ENCODE measurements around the gene SEMA3C. TPM values are rescaled to one million over a fixed set of nuclear protein-coding genes. Genes with fewer than 3 reads are reported as not detected.
A peak's percentile ranks its signal among the peaks of the same experiment; 100 is the strongest.

SEMA3C gene
- total RNA-seq, 1 donor from 2014 or later = 37.2 TPM

GRCh38 chr7:80890426-80891258 lies 28.2 kb downstream of the SEMA3C start:
- Histone ChIP-seq H3K27me3 (no peaks in the 10 kb centered on the region), H3K36me3 (no peaks in the 10 kb centered on the region), H3K4me1 (peaks cover 6% of the 10 kb centered on the region), H3K4me3 (no peak overlapping the region), H3K9me3 (no peaks in the 10 kb centered on the region), H3K27ac (peak overlapping the region; percentile 7)
- intact Hi-C loops (cut with DNase I) = no loop called here
- ATAC-seq (no peak), DNase-seq (no peak)
- TF ChIP-seq, protein P1, sequence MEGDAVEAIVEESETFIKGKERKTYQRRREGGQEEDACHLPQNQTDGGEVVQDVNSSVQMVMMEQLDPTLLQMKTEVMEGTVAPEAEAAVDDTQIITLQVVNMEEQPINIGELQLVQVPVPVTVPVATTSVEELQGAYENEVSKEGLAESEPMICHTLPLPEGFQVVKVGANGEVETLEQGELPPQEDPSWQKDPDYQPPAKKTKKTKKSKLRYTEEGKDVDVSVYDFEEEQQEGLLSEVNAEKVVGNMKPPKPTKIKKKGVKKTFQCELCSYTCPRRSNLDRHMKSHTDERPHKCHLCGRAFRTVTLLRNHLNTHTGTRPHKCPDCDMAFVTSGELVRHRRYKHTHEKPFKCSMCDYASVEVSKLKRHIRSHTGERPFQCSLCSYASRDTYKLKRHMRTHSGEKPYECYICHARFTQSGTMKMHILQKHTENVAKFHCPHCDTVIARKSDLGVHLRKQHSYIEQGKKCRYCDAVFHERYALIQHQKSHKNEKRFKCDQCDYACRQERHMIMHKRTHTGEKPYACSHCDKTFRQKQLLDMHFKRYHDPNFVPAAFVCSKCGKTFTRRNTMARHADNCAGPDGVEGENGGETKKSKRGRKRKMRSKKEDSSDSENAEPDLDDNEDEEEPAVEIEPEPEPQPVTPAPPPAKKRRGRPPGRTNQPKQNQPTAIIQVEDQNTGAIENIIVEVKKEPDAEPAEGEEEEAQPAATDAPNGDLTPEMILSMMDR (IDR thresholded peaks at IDR 0.05) = no peak

- intact Hi-C loops (cut with DNase I) = no loop called here
- TF ChIP-seq, protein P1 (IDR thresholded peaks at IDR 0.05) = no peak
- ATAC-seq = no peak
- H3K36me3 ChIP-seq = no peaks in the 10 kb centered on the region
- no peak overlapping the region for H3K27ac ChIP-seq
- no peaks in the 10 kb centered on the region for H3K9me3 ChIP-seq
- H3K4me1 ChIP-seq = peaks cover 6% of the 10 kb centered on the region
- no peak overlapping the region for H3K4me3 ChIP-seq
- H3K27me3 ChIP-seq = no peaks in the 10 kb centered on the region
- no peak for DNase-seq
These were observed 29.3 kb downstream of the SEMA3C start for GRCh38 chr7:80889525-80889924.

DNA sequence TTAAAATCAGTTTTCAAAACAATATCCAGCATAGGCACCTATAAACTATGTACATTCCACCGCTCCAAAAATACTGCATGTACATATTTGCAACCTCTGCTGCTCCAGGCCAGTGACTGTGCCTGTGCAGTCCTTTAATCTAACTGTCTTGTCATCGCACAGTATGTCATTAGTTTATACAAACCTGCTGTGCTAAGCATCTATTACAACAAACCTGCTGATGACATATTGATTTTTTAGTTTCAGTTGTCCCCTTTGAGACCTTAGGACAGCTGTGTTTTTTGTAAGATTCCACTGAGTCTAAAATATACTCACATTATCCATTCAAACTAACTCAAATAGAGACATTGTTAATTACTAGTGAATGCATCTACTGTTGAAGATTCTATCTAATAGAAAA lies 33.1 kb downstream of the SEMA3C start:
- intact Hi-C loops (cut with DNase I) = no loop called here
- Histone ChIP-seq H3K9me3 (no peaks in the 10 kb centered on the region), H3K27me3 (no peaks in the 10 kb centered on the region), H3K4me1 (peaks cover 2% of the 10 kb centered on the region), H3K27ac (no peak overlapping the region), H3K4me3 (no peak overlapping the region), H3K36me3 (no peaks in the 10 kb centered on the region)
- ATAC-seq = no peak
- no peak for DNase-seq
- TF ChIP-seq, protein P1 (IDR thresholded peaks at IDR 0.05) = no peak

DNA sequence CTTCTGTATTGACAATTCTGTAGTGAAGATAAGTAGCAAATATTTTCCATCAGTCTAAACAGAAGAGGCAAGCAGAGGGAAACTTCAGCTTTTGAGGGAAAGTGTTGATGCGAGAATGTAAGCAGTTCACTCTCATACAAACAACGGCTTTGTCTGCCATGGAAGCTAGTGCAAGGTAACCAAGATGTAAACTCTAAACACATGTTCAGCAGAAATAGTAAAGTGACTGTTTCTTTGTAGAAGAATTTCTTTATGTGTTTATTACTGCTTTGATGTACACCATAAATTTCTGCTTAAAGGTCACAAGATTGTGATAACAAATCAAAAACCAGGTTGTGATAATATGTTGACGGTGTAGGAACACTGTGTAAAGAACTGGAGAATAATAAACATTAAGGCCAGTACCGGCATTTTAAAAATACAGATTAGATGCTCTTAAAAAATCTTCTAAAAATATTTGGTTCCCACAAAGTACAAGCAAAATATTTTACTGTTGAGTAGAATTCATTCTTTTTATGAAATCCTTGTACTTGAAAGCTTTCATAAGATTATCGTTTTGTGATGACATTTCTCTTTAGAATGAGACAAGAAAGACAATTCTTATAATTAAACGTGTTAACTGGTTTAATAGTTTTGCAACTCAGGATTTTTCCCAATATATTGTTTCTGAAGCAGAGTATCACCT lies 34.2 kb downstream of the SEMA3C start:
- no peaks in the 10 kb centered on the region for H3K36me3 ChIP-seq
- no peak overlapping the region for H3K27ac ChIP-seq
- TF ChIP-seq, protein P1 (IDR thresholded peaks at IDR 0.05) = no peak
- no peak for DNase-seq
- no peak for ATAC-seq
- H3K9me3 ChIP-seq = no peaks in the 10 kb centered on the region
- H3K27me3 ChIP-seq = no peaks in the 10 kb centered on the region
- intact Hi-C loops (cut with DNase I) = no loop called here
- no peak overlapping the region for H3K4me3 ChIP-seq
- no peaks in the 10 kb centered on the region for H3K4me1 ChIP-seq

DNA sequence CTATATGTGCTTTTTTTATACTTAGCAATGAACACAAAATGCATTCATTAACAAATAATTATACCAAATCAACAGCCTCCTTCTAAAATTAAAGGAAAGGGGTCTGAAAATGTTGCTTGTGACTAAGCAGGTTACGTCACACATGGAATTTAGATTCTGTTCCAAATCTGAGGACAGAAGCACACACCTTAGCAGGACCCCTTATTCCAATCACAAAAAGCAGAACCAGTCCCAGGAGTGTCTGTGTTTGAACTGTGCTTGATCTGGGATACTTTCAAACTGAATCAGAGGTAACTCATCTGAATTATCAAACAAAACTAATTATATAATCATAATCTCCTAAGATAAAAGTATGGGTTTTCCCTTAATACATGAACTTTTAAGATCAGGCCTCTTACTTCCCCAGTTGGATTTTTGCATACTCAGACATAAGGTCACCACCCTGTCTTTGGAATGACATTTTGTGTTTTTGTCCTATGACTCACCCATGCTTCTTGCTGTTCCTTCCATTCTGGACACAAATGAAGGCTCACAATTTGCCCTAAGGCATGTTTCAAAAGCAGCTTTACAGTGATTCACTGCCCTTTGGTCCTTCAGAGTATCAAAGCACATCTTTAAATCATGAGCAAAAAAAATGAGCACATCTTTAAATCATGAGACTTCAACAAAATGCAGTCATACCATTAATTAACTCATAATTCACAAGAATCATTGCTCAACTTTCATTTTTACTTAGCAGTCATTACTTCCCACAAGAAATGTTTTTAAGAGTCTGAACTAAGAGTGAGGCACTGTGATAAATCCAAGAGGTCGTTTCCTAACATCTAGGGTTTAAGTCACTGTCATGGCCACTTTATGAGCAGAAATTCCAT lies 35.5 kb downstream of the SEMA3C start:
- ATAC-seq (peak; percentile 92), DNase-seq (no peak)
- Histone ChIP-seq H3K4me1 (no peaks in the 10 kb centered on the region), H3K27ac (peak overlapping the region; percentile 33), H3K9me3 (no peaks in the 10 kb centered on the region), H3K36me3 (no peaks in the 10 kb centered on the region), H3K4me3 (no peak overlapping the region), H3K27me3 (no peaks in the 10 kb centered on the region)
- TF ChIP-seq, protein P1 (IDR thresholded peaks at IDR 0.05) = no peak
- intact Hi-C loops (cut with DNase I) = no loop called here

Measured in upper lobe of right lung (tissue), 1 donor.